Astrocyte (in vitro differentiated cells and primary cell): ENCODE measurements around the gene ZFP36L1. TPM values are rescaled to one million over a fixed set of nuclear protein-coding genes. Genes with fewer than 3 reads are reported as not detected.
A peak's percentile ranks its signal among the peaks of the same experiment; 100 is the strongest.

Experiments
- DNase-seq: peaks from one replicate; pipeline ENCODE4 v3.0.0-alpha.2; 2010; ENCODE audit warnings: low read depth
- FAIRE-seq: peaks from 2 replicates; lab custom pipeline; 2011; peaks lifted over from hg19 to GRCh38; lab: Jason Lieb, UNC
- H2AFZ ChIP-seq: 2 replicates; pipeline ENCODE4 v1.6.0; 2012; ENCODE audit warnings: low read depth, low read length, inconsistent platforms
- H3K27ac ChIP-seq: 2 replicates; pipeline ENCODE4 v1.5.1; 2011; ENCODE audit warnings: low read depth, low read length, inconsistent platforms
- H3K27me3 ChIP-seq: 2 replicates; pipeline ENCODE4 v1.6.0; 2011; ENCODE audit warnings: low read length, inconsistent platforms; ENCODE audit not compliant: insufficient read depth
- H3K36me3 ChIP-seq: 2 replicates; pipeline ENCODE4 v1.5.1; 2011; ENCODE audit warnings: low read length, inconsistent platforms; ENCODE audit not compliant: insufficient read depth
- H3K4me1 ChIP-seq: 2 replicates; pipeline ENCODE4 v1.5.1; 2011; ENCODE audit warnings: low read length, inconsistent platforms; ENCODE audit not compliant: insufficient read depth
- H3K4me2 ChIP-seq: 2 replicates; pipeline ENCODE4 v1.6.0; 2012; ENCODE audit warnings: low read length, inconsistent platforms
- H3K4me3 ChIP-seq: 2 replicates; pipeline ENCODE4 v1.5.1; 2011; ENCODE audit warnings: low read depth, mild to moderate bottlenecking, low read length, inconsistent platforms; ENCODE audit not compliant: insufficient read depth
- H3K79me2 ChIP-seq: 2 replicates; pipeline ENCODE4 v1.6.0; 2012; ENCODE audit warnings: mild to moderate bottlenecking, low read length, inconsistent platforms; ENCODE audit not compliant: insufficient read depth
- H3K9ac ChIP-seq: 2 replicates; pipeline ENCODE4 v1.6.0; 2012; ENCODE audit warnings: mild to moderate bottlenecking, low read length, inconsistent platforms
- H3K9me3 ChIP-seq: 2 replicates; pipeline ENCODE4 v1.5.1; 2012; ENCODE audit warnings: low read depth, mild to moderate bottlenecking, low read length, inconsistent platforms; ENCODE audit not compliant: insufficient read depth
- H4K20me1 ChIP-seq: 2 replicates; pipeline ENCODE4 v1.6.0; 2012; ENCODE audit warnings: low read length, inconsistent platforms; ENCODE audit not compliant: insufficient read depth
- H3K27ac Mint-ChIP-seq: one replicate; pipeline ENCODE4 v1.8.0; 2021; ENCODE audit warnings: mild to moderate bottlenecking, mixed read lengths; ENCODE audit not compliant: unreplicated experiment
- H3K27me3 Mint-ChIP-seq: one replicate; pipeline ENCODE4 v1.8.0; 2021; ENCODE audit warnings: low read depth, mixed read lengths; ENCODE audit not compliant: unreplicated experiment
- H3K36me3 Mint-ChIP-seq: one replicate; pipeline ENCODE4 v1.8.0; 2021; ENCODE audit warnings: low read depth, mixed read lengths; ENCODE audit not compliant: unreplicated experiment
- H3K4me1 Mint-ChIP-seq: one replicate; pipeline ENCODE4 v1.8.0; 2021; ENCODE audit warnings: low read depth, mixed read lengths; ENCODE audit not compliant: unreplicated experiment
- H3K4me3 Mint-ChIP-seq: one replicate; pipeline ENCODE4 v1.8.0; 2021; ENCODE audit warnings: mild to moderate bottlenecking, moderate library complexity, mixed read lengths; ENCODE audit not compliant: unreplicated experiment
- H3K9me3 Mint-ChIP-seq: one replicate; pipeline ENCODE4 v1.8.0; 2021; ENCODE audit warnings: mild to moderate bottlenecking, mixed read lengths; ENCODE audit not compliant: unreplicated experiment
- CTCF ChIP-seq: IDR thresholded peaks from 2 replicates; pipeline ENCODE4 v1.5.1; 2011; ENCODE audit warnings: low read depth, mild to moderate bottlenecking, inconsistent platforms, low read length, moderate library complexity; ENCODE audit not compliant: insufficient read depth
- EZH2 ChIP-seq: IDR thresholded peaks from 2 replicates; pipeline ENCODE4 v1.6.1; 2012; ENCODE audit warnings: mild to moderate bottlenecking, low read length, inconsistent platforms; ENCODE audit not compliant: insufficient read depth
- total RNA-seq: library from RNA; stranded (reverse); gene quantifications from 2 replicates; pipeline ENCODE4 v1.2.1, GENCODE V29; 2021

Gene ZFP36L1
- total RNA-seq, 1 donor from 2014 or later: 219 TPM

DNA sequence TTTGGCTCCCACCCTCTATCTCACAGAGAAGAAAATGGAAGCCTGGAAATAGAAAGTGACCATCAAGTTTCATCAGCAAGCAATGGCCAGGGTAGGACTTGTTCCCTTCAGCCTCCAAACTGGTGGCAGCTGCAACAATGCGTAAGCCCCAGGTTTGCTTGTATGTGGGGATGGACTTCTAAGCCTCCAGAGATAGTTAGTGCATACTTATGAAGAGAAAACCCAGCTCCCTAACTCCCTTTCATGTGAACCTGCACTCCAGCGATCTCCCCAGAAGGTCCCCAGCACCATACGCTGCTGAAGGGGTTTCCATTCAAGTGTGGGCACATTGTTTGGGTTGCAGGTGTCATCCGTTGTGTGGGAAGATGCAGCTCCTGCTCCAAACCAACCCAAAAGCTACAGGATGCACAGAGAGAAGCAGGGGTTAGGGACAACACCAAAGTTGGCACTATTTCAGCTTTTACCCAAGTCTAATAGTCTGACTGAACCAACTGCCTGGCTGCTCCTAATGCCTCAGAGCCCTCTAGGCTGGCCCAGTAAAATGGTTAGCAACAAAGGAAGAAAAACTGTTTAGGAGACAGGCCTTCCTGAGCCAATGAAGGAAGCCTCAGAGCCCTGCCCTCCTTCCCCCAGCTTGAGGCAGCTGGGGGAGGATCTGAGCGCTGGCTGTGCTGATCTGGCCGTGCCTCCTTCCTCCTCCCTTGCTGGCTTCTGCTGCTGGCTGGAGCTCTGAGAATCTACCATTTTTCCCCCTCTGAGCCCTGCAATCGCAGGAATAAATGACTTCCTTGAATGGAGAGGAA lies 12.3 kb downstream of the ZFP36L1 start:
- H3K4me1 Mint-ChIP-seq: peaks cover 37% of the 10 kb centered on the region
- Histone ChIP-seq H3K36me3 (no peaks in the 10 kb centered on the region), H3K4me3 (peak overlapping the region; percentile 4), H3K79me2 (no peaks in the 10 kb centered on the region), H3K4me2 (peak overlapping the region; percentile 78), H3K27me3 (no peaks in the 10 kb centered on the region), H3K4me1 (peaks cover 42% of the 10 kb centered on the region), H4K20me1 (no peaks in the 10 kb centered on the region), H2AFZ (peak overlapping the region; percentile 22), H3K27ac (peak overlapping the region; percentile 77), H3K9ac (peak overlapping the region; percentile 39), H3K9me3 (peaks cover 3% of the 10 kb centered on the region)
- no peaks in the 10 kb centered on the region for H3K36me3 Mint-ChIP-seq
- no peaks in the 10 kb centered on the region for H3K27me3 Mint-ChIP-seq
- no peak for FAIRE-seq
- DNase-seq: peak; percentile 53
- no peak overlapping the region for H3K4me3 Mint-ChIP-seq
- no peak for TF ChIP-seq CTCF
- no peak for TF ChIP-seq EZH2
- H3K9me3 Mint-ChIP-seq: peaks cover 3% of the 10 kb centered on the region
- H3K27ac Mint-ChIP-seq: peak overlapping the region; percentile 89

GRCh38 chr14:68779761-68780323 lies 13.0 kb downstream of the ZFP36L1 start:
- no peaks in the 10 kb centered on the region for H3K36me3 Mint-ChIP-seq
- FAIRE-seq (peak; percentile 96), DNase-seq (peak; percentile 97)
- Histone ChIP-seq H4K20me1 (no peaks in the 10 kb centered on the region), H3K79me2 (no peaks in the 10 kb centered on the region), H3K4me3 (peak overlapping the region; percentile 4), H3K4me1 (peaks cover 36% of the 10 kb centered on the region), H3K4me2 (peak overlapping the region; percentile 78), H2AFZ (no peak overlapping the region), H3K36me3 (no peaks in the 10 kb centered on the region), H3K9me3 (peaks cover 10% of the 10 kb centered on the region), H3K27ac (peak overlapping the region; percentile 77), H3K27me3 (no peaks in the 10 kb centered on the region), H3K9ac (peak overlapping the region; percentile 54)
- H3K9me3 Mint-ChIP-seq: peaks cover 5% of the 10 kb centered on the region
- H3K27me3 Mint-ChIP-seq: no peaks in the 10 kb centered on the region
- H3K27ac Mint-ChIP-seq: peak overlapping the region; percentile 89
- TF ChIP-seq CTCF (no peak), EZH2 (no peak)
- peaks cover 35% of the 10 kb centered on the region for H3K4me1 Mint-ChIP-seq
- no peak overlapping the region for H3K4me3 Mint-ChIP-seq
